Nephron (organoid): ENCODE data around the gene INPP5K.

Source experiments
- H3K27ac Mint-ChIP-seq, 3 experiments: 2 replicates each; pipeline ENCODE4 v1.8.0; 2020; ENCODE audit warnings: mixed read lengths in 3 of 3, mild to moderate bottlenecking in 2 of 3, moderate library complexity in 1 of 3
- H3K27me3 Mint-ChIP-seq: 2 replicates; pipeline ENCODE4 v1.8.0; 2021; ENCODE audit warnings: low read depth, mild to moderate bottlenecking, moderate library complexity, mixed read lengths
- H3K36me3 Mint-ChIP-seq: 2 replicates; pipeline ENCODE4 v1.8.0; 2020; ENCODE audit warnings: low read depth, mixed read lengths
- H3K4me1 Mint-ChIP-seq: 2 replicates; pipeline ENCODE4 v1.8.0; 2020; ENCODE audit warnings: mixed read lengths
- H3K4me3 Mint-ChIP-seq, 3 experiments: 2 replicates each; pipeline ENCODE4 v1.8.0; 2020; ENCODE audit warnings: mild to moderate bottlenecking in 3 of 3, mixed read lengths in 3 of 3, moderate library complexity in 2 of 3
- H3K9me3 Mint-ChIP-seq: 2 replicates; pipeline ENCODE4 v1.8.0; 2020; ENCODE audit warnings: mixed read lengths
- CTCF ChIP-seq, 3 experiments: fragments of 200-600 bp; sonication (generic); IDR thresholded peaks; one replicate each; pipeline ENCODE4 v1.5.0; 2021; ENCODE audit warnings: antibody characterized with exemption in 3 of 3; ENCODE audit not compliant: unreplicated experiment in 3 of 3

INPP5K gene

DNA sequence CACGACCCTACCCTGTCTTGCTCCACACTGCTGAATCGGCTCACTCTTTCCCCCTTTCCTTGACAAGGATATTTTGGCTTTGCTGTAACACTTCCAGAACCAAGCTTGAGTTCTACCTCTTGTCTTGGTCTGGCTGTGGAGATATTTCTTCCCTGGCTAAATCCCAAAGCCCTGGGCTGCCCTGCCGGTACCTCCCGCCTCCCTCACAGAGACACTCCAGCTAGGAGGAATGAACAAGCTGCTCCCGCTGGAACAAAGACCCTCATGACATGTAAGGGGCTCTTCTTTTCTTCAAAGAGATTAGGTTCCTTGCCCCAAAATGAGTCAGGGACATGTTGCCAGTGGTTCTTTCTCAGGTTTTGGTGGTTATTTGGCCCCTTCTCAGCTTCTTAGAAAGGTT lies 10.8 kb downstream of the INPP5K start:
- H3K9me3 Mint-ChIP-seq = no peaks in the 10 kb centered on the region
- no peak overlapping the region for H3K4me3 Mint-ChIP-seq
- TF ChIP-seq CTCF (IDR thresholded peaks at IDR 0.05; ENCODE audit: unreplicated experiment in 3 of 3) = no peak
- H3K4me1 Mint-ChIP-seq = peaks cover 9% of the 10 kb centered on the region
- peaks cover 6% of the 10 kb centered on the region for H3K27me3 Mint-ChIP-seq
- peaks cover 4% of the 10 kb centered on the region for H3K36me3 Mint-ChIP-seq
- H3K27ac Mint-ChIP-seq = no peak overlapping the region

- TF ChIP-seq CTCF (IDR thresholded peaks at IDR 0.05; ENCODE audit: unreplicated experiment in 3 of 3) = no peak
- no peak overlapping the region for H3K4me3 Mint-ChIP-seq
- H3K4me1 Mint-ChIP-seq = peaks cover 9% of the 10 kb centered on the region
- H3K27me3 Mint-ChIP-seq = peaks cover 5% of the 10 kb centered on the region
- H3K9me3 Mint-ChIP-seq = no peaks in the 10 kb centered on the region
- H3K27ac Mint-ChIP-seq = no peak overlapping the region
- H3K36me3 Mint-ChIP-seq = peaks cover 4% of the 10 kb centered on the region
These were observed 11.5 kb downstream of the INPP5K start for GRCh38 chr17:1504866-1505265.

- H3K4me3 Mint-ChIP-seq = no peak overlapping the region
- H3K36me3 Mint-ChIP-seq = peaks cover 4% of the 10 kb centered on the region
- no peaks in the 10 kb centered on the region for H3K27me3 Mint-ChIP-seq
- no peak overlapping the region for H3K27ac Mint-ChIP-seq
- no peaks in the 10 kb centered on the region for H3K9me3 Mint-ChIP-seq
- no peak for TF ChIP-seq CTCF (IDR thresholded peaks at IDR 0.05; ENCODE audit: unreplicated experiment in 3 of 3)
- peaks cover 9% of the 10 kb centered on the region for H3K4me1 Mint-ChIP-seq
These were observed 12.7 kb downstream of the INPP5K start for GRCh38 chr17:1503699-1504098.

- TF ChIP-seq CTCF (IDR thresholded peaks at IDR 0.05; ENCODE audit: unreplicated experiment in 3 of 3) = no peak
- Mint-ChIP-seq H3K9me3 (no peaks in the 10 kb centered on the region), H3K27ac (no peak overlapping the region), H3K36me3 (no peaks in the 10 kb centered on the region), H3K4me1 (peaks cover 17% of the 10 kb centered on the region), H3K4me3 (no peak overlapping the region), H3K27me3 (no peaks in the 10 kb centered on the region)
These were observed 17.5 kb downstream of the INPP5K start for GRCh38 chr17:1498869-1499268.

GRCh38 chr17:1498233-1498632 lies 18.2 kb downstream of the INPP5K start:
- TF ChIP-seq CTCF (IDR thresholded peaks at IDR 0.05; ENCODE audit: unreplicated experiment in 3 of 3) = no peak
- Mint-ChIP-seq H3K4me3 (no peak overlapping the region), H3K27ac (no peak overlapping the region), H3K36me3 (no peaks in the 10 kb centered on the region), H3K27me3 (no peaks in the 10 kb centered on the region), H3K9me3 (no peaks in the 10 kb centered on the region), H3K4me1 (peaks cover 21% of the 10 kb centered on the region)

DNA sequence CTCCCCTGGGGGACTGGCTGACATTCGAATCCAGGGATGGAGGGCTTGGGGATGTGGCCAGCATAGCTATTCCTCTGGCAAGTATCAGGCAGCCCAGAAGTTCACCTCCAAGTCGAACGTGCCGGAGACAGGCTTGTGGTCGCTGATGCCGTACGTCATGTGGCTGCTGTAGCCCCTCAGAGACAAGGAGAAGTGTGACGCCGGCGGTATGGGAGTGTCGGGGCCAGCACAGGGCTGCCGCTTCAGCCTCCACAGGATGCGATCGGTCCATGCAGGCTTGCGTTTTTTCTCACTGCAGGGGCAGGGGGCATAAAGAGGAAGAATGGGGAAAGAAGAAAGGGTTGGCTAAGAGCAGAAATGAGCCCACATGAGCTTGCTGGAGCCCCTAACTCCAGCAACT lies 18.6 kb downstream of the INPP5K start:
- H3K27me3 Mint-ChIP-seq = no peaks in the 10 kb centered on the region
- H3K4me1 Mint-ChIP-seq = peaks cover 25% of the 10 kb centered on the region
- H3K36me3 Mint-ChIP-seq = no peaks in the 10 kb centered on the region
- TF ChIP-seq CTCF (IDR thresholded peaks at IDR 0.05; ENCODE audit: unreplicated experiment in 3 of 3) = no peak
- no peak overlapping the region for H3K27ac Mint-ChIP-seq
- H3K4me3 Mint-ChIP-seq = no peak overlapping the region
- H3K9me3 Mint-ChIP-seq = no peaks in the 10 kb centered on the region
